ENCODE measurements around the gene KRT78.

Gene KRT78

GRCh38 chr12:52812073-52812400 lies 36.8 kb downstream of the KRT78 start:
- DNase-seq (ENCODE audit: low read depth), result no peak

GRCh38 chr12:52811191-52812072 lies 37.4 kb downstream of the KRT78 start:
- no peak for DNase-seq (ENCODE audit: low read depth)

GRCh38 chr12:52810554-52810953 lies 38.2 kb downstream of the KRT78 start:
- DNase-seq (ENCODE audit: low read depth), result no peak

GRCh38 chr12:52809166-52809565 lies 39.6 kb downstream of the KRT78 start:
- DNase-seq (ENCODE audit: low read depth), result no peak

GRCh38 chr12:52808573-52809160 lies 40.1 kb downstream of the KRT78 start:
- no peak for DNase-seq (ENCODE audit: low read depth)

- DNase-seq (ENCODE audit: low read depth), result no peak
Observed at GRCh38 chr12:52807544-52808470, 41.0 kb downstream of the KRT78 start.

GRCh38 chr12:52806821-52807543 lies 41.8 kb downstream of the KRT78 start:
- no peak for DNase-seq (ENCODE audit: low read depth)

GRCh38 chr12:52806169-52806811 lies 42.5 kb downstream of the KRT78 start:
- DNase-seq (ENCODE audit: low read depth), result no peak

GRCh38 chr12:52805739-52806138 lies 43.1 kb downstream of the KRT78 start:
- no peak for DNase-seq (ENCODE audit: low read depth)

GRCh38 chr12:52805000-52805399 lies 43.8 kb downstream of the KRT78 start:
- DNase-seq (ENCODE audit: low read depth), result no peak

- DNase-seq (ENCODE audit: low read depth), result no peak
Observed at GRCh38 chr12:52802442-52802841, 46.4 kb downstream of the KRT78 start.

GRCh38 chr12:52801773-52802172 lies 47.0 kb downstream of the KRT78 start:
- DNase-seq (ENCODE audit: low read depth), result no peak

- DNase-seq (ENCODE audit: low read depth), result no peak
Observed at GRCh38 chr12:52800259-52800917, 48.4 kb downstream of the KRT78 start.

- no peak for DNase-seq (ENCODE audit: low read depth)
Observed at GRCh38 chr12:52799505-52800211, 49.1 kb downstream of the KRT78 start.

GRCh38 chr12:52798671-52799504 lies 49.9 kb downstream of the KRT78 start:
- DNase-seq (ENCODE audit: low read depth), result peak; percentile 88

GRCh38 chr12:52798003-52798670 lies 50.7 kb downstream of the KRT78 start:
- DNase-seq (ENCODE audit: low read depth), result peak; percentile 93

GRCh38 chr12:52797529-52797894 lies 51.3 kb downstream of the KRT78 start:
- no peak for DNase-seq (ENCODE audit: low read depth)

GRCh38 chr12:52796839-52797528 lies 51.8 kb downstream of the KRT78 start:
- DNase-seq (ENCODE audit: low read depth), result no peak
